ENCODE results near the gene THSD7A. TPM values are rescaled to one million over a fixed set of nuclear protein-coding genes. Genes with fewer than 3 reads are reported as not detected.

THSD7A gene
- total and polyA plus RNA-seq, 2 of the 4 experiments (the other 2 are of a cell fraction) = 0.02 to 0.18 TPM

- POLR2A ChIA-PET (ENCODE audit: unreplicated experiment) = no interaction called here
- dilution Hi-C loops (cut with HindIII; ENCODE audit: low sequenced_read_pairs, unreplicated experiment) = no loop called here
These were observed 293.2 kb downstream of the THSD7A start for GRCh38 chr7:11538751-11539299.

More at GRCh38 chr7:11538751-11539299, 293.2 kb downstream of the THSD7A start:
- Histone ChIP-seq H4K91ac (ENCODE audit: insufficient read depth, low read depth, low read length) (no peak overlapping the region), H4K8ac (ENCODE audit: low read depth in 2 of 2, low read length in 2 of 2) (no peak overlapping the region), H3K27ac (ENCODE audit: insufficient read depth, low read length) (no peak overlapping the region), H3K9me3 (ENCODE audit: control insufficient read depth, insufficient read depth, low read length) (no peaks in the 10 kb centered on the region; the same call in 1 of the 2 replicates), H3K4me3 (ENCODE audit: insufficient read depth, low read depth, low read length) (no peak overlapping the region), H3K4me1 (ENCODE audit: control insufficient read depth, insufficient read depth, low read length) (no peaks in the 10 kb centered on the region), H3K56ac (ENCODE audit: extremely low read depth, insufficient read depth, low read length) (no peak overlapping the region), H3K4ac (ENCODE audit: low read depth, low read length) (no peak overlapping the region), H4K5ac (ENCODE audit: low read depth, low read length) (no peak overlapping the region), H2BK15ac (ENCODE audit: low read depth, low read length) (no peak overlapping the region), H2BK120ac (ENCODE audit: low read depth, low read length) (no peak overlapping the region), H3K14ac (replicated peaks; ENCODE audit: low read depth, low read length) (no peak overlapping the region), H2AK9ac (replicated peaks; ENCODE audit: low read depth, low read length, poor library complexity) (no peak overlapping the region), H3K79me1 (ENCODE audit: low read depth in 1 of 2, low read length in 2 of 2) (no peaks in the 10 kb centered on the region), H3K36me3 (ENCODE audit: control insufficient read depth, insufficient read depth, low read length) (no peaks in the 10 kb centered on the region), H3K9ac (ENCODE audit: low read depth, low read length) (no peak overlapping the region), H3K4me2 (ENCODE audit: low read depth, low read length) (no peak overlapping the region), H3K27me3 (ENCODE audit: control insufficient read depth, insufficient read depth, low read length) (no peaks in the 10 kb centered on the region), H2AK5ac (ENCODE audit: low read depth, low read length) (no peak overlapping the region), H2BK5ac (ENCODE audit: low read depth, low read length, poor library complexity, severe bottlenecking) (no peak overlapping the region), H2BK20ac (ENCODE audit: low read depth, low read length) (no peak overlapping the region), H4K20me1 (ENCODE audit: insufficient read depth, low read length) (no peaks in the 10 kb centered on the region), H3K18ac (ENCODE audit: low read depth, low read length) (no peak overlapping the region), H3K23ac (ENCODE audit: low read depth, low read length) (no peak overlapping the region), H2AFZ (replicated peaks; ENCODE audit: low read length, poor library complexity) (no peak overlapping the region), H3K9me1 (ENCODE audit: insufficient read depth, low read length) (no peaks in the 10 kb centered on the region)
- TF ChIP-seq CHD1 (IDR thresholded peaks at IDR 0.05; ENCODE audit: low read depth, low read length) (no peak), BHLHE40 (IDR thresholded peaks at IDR 0.05; ENCODE audit: low read depth, low read length) (no peak), SMC3 (IDR thresholded peaks at IDR 0.05; ENCODE audit: low read depth, low read length) (no peak), MAZ (IDR thresholded peaks at IDR 0.05; ENCODE audit: borderline replicate concordance, low read depth, low read length) (no peak)
- no peak for ATAC-seq (ENCODE audit: low read depth)
- no peak for DNase-seq
- WGBS, 2 experiments (ENCODE audit: extremely low coverage in 2 of 2, insufficient read length in 1 of 2) = no CpG with 5 or more reads among the region's 1 CpG
- in situ Hi-C loops (cut with MboI; ENCODE audit: low sequenced_read_pairs) = no loop called here
- CTCF ChIA-PET = no interaction called here
- no TSS peak for BruUV-seq (replicated peaks)
- intact Hi-C loops (cut with micrococcal nuclease) = no loop called here

Measured in IMR-90 (cell line).